NCI-H2081 (cell line): ENCODE measurements around the gene CCDC137.
A peak's percentile ranks its signal among the peaks of the same experiment; 100 is the strongest.

Experiments
- DNase-seq, 2 experiments: peaks; one replicate each; lab custom pipeline; 2025; lab: John Stamatoyannopoulos, UW

Gene CCDC137

DNA sequence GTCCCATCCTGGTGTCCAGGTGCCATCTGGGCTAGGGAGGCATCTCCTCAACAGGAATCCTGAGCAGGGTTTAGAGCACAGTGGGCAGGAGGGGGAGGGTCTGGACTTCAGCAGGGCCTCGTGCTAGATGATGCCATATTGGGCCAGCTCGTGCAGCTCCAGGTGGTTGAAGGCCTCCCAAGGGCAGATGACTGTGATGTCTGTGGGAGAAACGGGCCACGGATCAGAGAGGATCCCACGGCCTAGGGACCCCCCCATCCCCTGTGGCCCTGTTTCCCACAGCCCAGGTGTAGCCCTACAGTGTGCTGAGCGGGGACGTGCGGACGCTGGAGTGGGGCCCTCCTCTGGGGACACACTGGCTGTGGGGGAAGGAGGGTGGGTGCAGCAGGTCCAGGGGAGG, 15.6 kb upstream of the CCDC137 start:
- DNase-seq, result no peak

- DNase-seq, result peak in 1 of 2 experiments; percentile 8
These were observed 14.8 kb upstream of the CCDC137 start for GRCh38 chr17:81651692-81652091.

GRCh38 chr17:81652906-81653771, 13.4 kb upstream of the CCDC137 start:
- DNase-seq, result no peak

GRCh38 chr17:81655378-81656117, 11.0 kb upstream of the CCDC137 start:
- DNase-seq, result no peak

- DNase-seq, result no peak
These were observed 10.3 kb upstream of the CCDC137 start, which contains the start of gene PDE6G for GRCh38 chr17:81656118-81656743. Gene PDE6G (minus strand): TSS chr17:81656542. CDS start chr17:81653305, 3,237 bp downstream.

DNA sequence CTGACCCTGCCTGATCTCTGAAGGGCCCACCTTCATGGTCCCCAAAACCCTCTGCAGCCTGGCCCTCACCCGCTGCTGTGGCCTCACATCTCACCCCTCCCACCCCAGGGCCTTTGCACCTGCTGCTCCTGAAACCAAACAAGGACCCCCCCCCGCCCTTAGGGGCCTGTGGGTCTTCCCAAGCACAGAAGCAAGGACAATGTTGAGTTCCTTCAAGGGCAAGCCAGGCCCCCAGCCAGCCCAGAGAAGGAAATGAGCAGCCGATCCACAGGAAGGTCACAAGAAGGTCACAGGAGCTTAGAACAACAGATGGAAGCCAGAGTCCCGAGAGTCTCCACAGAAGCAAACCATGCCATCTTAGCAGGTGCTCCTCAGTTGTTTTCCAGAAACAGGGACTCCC, 9.7 kb upstream of the CCDC137 start:
- no peak for DNase-seq

- DNase-seq, result no peak
These were observed 7.5 kb upstream of the CCDC137 start for GRCh38 chr17:81659038-81659437.

GRCh38 chr17:81660441-81660840, 6.1 kb upstream of the CCDC137 start:
- no peak for DNase-seq

GRCh38 chr17:81662002-81662401, 4.5 kb upstream of the CCDC137 start:
- DNase-seq, result no peak

DNA sequence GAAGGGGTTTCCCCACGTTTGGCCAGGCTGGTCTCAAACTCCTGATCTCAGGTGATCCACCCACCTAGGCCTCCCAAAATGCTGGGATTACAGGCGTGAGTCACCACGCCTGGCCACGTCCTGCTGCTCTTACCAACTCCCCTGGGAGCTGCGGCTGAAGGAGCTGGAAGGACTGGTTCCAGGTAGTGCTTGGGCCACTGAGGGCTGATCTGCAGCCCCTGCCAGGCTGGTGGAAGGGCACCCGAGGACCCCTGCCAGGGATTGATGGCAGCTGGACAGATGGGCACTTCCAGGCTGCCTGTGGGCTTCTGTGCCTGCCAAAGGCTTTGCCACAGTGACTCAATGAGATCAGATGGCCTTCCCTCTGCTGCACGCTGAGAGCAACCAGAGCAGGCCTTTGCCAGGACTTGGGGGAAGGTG, 2.5 kb upstream of the CCDC137 start:
- DNase-seq, result no peak

- DNase-seq, result peak; percentile 42 to 70
These were observed 1.1 kb upstream of the CCDC137 start for GRCh38 chr17:81665205-81666091.

DNA sequence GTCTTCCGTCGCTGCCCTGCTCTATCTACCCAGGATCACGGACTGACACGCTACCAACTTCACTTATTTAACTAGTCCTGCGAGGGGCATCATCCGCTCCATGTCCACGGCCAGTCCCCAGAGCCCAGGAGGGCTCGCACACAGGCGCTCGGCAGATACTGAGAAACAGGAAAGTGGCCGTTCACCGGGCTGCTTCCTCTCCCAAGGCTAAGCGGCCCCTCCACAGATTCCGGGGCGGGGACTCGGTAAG, 520 bp upstream of the CCDC137 start:
- no peak for DNase-seq

- DNase-seq, result peak in 1 of 2 experiments; percentile 19
These were observed 1.2 kb downstream of the CCDC137 start for GRCh38 chr17:81667754-81668153.

GRCh38 chr17:81672504-81672903, 6.0 kb downstream of the CCDC137 start:
- DNase-seq, result no peak

DNA sequence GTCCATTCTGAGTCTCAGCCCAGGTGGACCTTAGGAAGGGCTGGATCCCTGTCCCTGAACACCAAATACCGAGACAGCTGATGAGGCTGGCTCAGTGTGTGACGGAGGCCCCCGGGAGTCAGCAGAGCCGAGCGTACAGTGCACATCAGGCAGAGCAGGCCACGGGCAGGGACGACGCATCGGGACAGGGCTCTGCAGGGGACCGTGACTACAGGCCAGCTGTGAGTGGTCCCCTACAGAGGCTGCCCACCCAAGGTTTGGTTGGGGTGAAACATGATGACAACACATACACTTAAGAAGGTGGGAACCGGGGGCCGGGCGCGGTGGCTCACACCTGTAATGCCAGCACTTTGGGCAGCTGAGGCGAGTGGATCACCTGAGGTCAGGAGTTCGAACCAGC, 6.4 kb downstream of the CCDC137 start:
- no peak for DNase-seq

DNA sequence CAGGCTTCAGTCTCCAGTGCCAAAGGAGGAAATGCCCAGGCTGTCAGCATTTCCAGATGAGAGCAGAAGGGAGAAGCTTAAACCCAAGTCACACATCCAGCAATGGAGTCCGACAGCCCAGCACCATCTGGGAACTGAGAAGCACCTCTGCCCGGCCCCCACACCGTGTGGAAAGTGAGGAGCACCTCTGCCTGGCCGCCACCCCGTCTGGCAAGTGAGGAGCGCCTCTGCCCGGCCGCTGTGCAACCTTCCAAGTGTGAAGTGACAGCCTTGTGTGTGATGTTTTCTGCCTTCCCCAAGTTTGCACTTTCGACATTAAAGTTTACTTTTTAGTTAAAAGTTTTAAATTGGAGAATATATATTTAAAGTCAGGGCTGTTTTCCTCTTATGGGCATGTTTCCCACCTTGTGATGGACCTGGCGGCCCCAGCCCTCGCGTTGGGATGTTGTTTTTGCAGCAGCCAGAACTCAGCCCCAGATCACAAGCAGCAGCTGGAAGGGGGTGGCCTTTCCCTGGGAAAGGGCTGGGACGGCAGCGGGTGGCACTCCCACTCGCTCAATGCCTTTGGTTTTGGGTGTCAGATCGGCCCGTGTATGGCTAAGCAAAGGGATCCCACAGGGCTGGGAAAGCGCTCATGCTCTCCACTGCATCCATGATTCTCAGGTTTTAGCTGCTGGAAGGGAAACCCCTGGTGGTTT, 7.2 kb downstream of the CCDC137 start:
- DNase-seq, result no peak

GRCh38 chr17:81675515-81676221, 9.1 kb downstream of the CCDC137 start:
- DNase-seq, result peak in 1 of 2 experiments; percentile 61

DNA sequence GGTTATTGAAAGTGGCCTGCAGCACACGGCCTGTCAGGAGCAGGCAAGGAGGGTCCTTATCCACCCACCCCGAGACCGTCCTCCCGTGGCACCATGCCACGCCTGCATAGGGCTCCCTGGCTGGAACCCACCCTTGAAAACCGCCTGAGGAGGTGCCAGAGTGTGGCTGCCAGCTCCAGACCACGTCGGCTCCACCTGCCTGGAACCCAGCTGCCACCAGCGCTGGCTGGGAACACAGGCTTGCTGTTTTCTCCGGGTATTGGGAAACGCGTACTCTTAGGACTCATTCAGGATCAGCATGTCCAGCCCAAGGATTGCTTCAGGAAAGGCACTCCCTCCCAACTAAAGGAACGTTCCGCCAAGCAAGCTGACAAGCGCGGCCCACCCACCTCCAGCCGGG, 10.4 kb downstream of the CCDC137 start:
- DNase-seq, result peak in 1 of 2 experiments; percentile 24

DNA sequence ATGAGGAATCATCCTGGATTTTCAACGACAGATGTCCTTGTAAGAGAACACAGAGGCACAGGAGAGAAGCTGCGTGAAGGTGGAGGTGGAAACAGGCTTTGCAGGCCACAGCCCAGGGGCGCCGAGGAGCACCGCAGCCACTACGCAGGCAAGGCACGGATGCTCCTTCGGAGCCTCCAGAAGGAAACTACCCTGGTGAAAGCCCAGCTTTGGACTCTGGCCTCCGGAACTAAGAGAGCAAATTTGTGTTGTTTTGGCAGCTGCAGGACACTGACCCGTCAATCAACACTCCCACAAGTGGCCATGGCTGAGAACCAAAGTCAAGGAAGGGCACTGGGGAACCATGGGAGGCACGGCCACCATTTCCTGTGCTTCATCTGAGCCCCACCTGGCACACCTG, 13.6 kb downstream of the CCDC137 start:
- no peak for DNase-seq

- DNase-seq, result peak; percentile 81 to 95
These were observed 15.1 kb downstream of the CCDC137 start for GRCh38 chr17:81681672-81682071.
